ENCODE results near the gene UBR3. TPM values are rescaled to one million over a fixed set of nuclear protein-coding genes. Genes with fewer than 3 reads are reported as not detected.
"Not testable (repeated sequence)": the region's sequence is repeated elsewhere in the genome, so short reads cannot be mapped to it uniquely, and the experiment has no call there.

The UBR3 gene
- total RNA-seq, 1 experiment from 2014 or later: 16.4 TPM

GRCh38 chr2:169818241-169818640 is 9.0 kb upstream of the UBR3 start:
- H3K27me3 Mint-ChIP-seq (ENCODE audit: low read depth): no peaks in the 10 kb centered on the region
- no peak for ATAC-seq
- peaks cover 7% of the 10 kb centered on the region for H3K4me1 Mint-ChIP-seq
- ChIA-PET POLR2A (no interaction called here), CTCF (no interaction called here)
- H3K36me3 Mint-ChIP-seq: peaks cover 61% of the 10 kb centered on the region
- no peak overlapping the region for H3K27ac Mint-ChIP-seq
- DNase-seq (ENCODE audit: low spot score): no peak
- H3K9me3 Mint-ChIP-seq: peaks cover 14% of the 10 kb centered on the region
- no peak for TF ChIP-seq TEAD1 (CRISPR knock-in tag; IDR thresholded peaks at IDR 0.05)
- TF ChIP-seq JUN (CRISPR knock-in tag; IDR thresholded peaks at IDR 0.05): no peak
- TF ChIP-seq ZMAT4 (CRISPR knock-in tag; IDR thresholded peaks at IDR 0.05): no peak
- no peak for TF ChIP-seq MXD4 (CRISPR knock-in tag; IDR thresholded peaks at IDR 0.05; ENCODE audit: borderline replicate concordance)
- H3K4me3 Mint-ChIP-seq: no peak overlapping the region

- POLR2A ChIA-PET: no interaction called here
- peaks cover 56% of the 10 kb centered on the region for H3K36me3 Mint-ChIP-seq
- H3K27ac Mint-ChIP-seq: peak overlapping the region; percentile 77; the same call in 1 of the 2 replicates
- H3K9me3 Mint-ChIP-seq: peaks cover 14% of the 10 kb centered on the region
- ATAC-seq: no peak
- no peak for TF ChIP-seq ZNF416 (CRISPR knock-in tag; IDR thresholded peaks at IDR 0.05)
- no peak for TF ChIP-seq CBFB (CRISPR knock-in tag; IDR thresholded peaks at IDR 0.05; ENCODE audit: low read depth)
- no peak for TF ChIP-seq FOXP4 (CRISPR knock-in tag; IDR thresholded peaks at IDR 0.05)
- TF ChIP-seq PRDM15 (CRISPR knock-in tag; IDR thresholded peaks at IDR 0.05): no peak
- TF ChIP-seq ZBTB43 (CRISPR knock-in tag; IDR thresholded peaks at IDR 0.05): no peak
- no peak for TF ChIP-seq ZNF219 (CRISPR knock-in tag; IDR thresholded peaks at IDR 0.05; ENCODE audit: borderline replicate concordance)
- TF ChIP-seq MLX (CRISPR knock-in tag; IDR thresholded peaks at IDR 0.05): no peak
- no peak for TF ChIP-seq ATF2 (CRISPR knock-in tag; IDR thresholded peaks at IDR 0.05; ENCODE audit: borderline replicate concordance, low read depth)
- TF ChIP-seq MXD4 (CRISPR knock-in tag; IDR thresholded peaks at IDR 0.05; ENCODE audit: borderline replicate concordance): no peak
- H3K4me1 Mint-ChIP-seq: peaks cover 13% of the 10 kb centered on the region
- CTCF ChIA-PET: no interaction called here
- H3K27me3 Mint-ChIP-seq (ENCODE audit: low read depth): no peaks in the 10 kb centered on the region
- DNase-seq (ENCODE audit: low spot score): no peak
- no peak overlapping the region for H3K4me3 Mint-ChIP-seq
Measured at GRCh38 chr2:169819106-169819505, 8.1 kb upstream of the UBR3 start.

GRCh38 chr2:169820101-169820500 is 7.2 kb upstream of the UBR3 start:
- Mint-ChIP-seq H3K4me1 (peaks cover 17% of the 10 kb centered on the region), H3K36me3 (peaks cover 48% of the 10 kb centered on the region), H3K27ac (peak overlapping the region; percentile 66), H3K9me3 (peaks cover 14% of the 10 kb centered on the region)
- DNase-seq (ENCODE audit: low spot score); H3K27me3 Mint-ChIP-seq (ENCODE audit: low read depth); POLR2A ChIA-PET; ATAC-seq; CTCF ChIA-PET; H3K4me3 Mint-ChIP-seq: not testable (repeated sequence)

Data from WTC11 (cell line).